GM19468 (cell line): Measurements from ENCODE around the gene ARID3A.
"Not testable (repeated sequence)": the region's sequence is repeated elsewhere in the genome, so short reads cannot be mapped to it uniquely, and the experiment has no call there.

Experiments
- ATAC-seq: cut with Tn5 transposase; IDR thresholded peaks from one replicate; pipeline ENCODE4 v1.9.1; 2021; ENCODE audit warnings: mild to moderate bottlenecking, moderate library complexity, moderate number of reproducible peaks; ENCODE audit not compliant: unreplicated experiment; ENCODE audit errors: extremely low read depth

Gene ARID3A

GRCh38 chr19:925526-926322 is at the start of gene ARID3A:
Gene ARID3A, plus strand, starts transcription at chr19:926035. Its CDS starts 3,494 bp downstream, at chr19:929529.
- no peak for ATAC-seq

GRCh38 chr19:876089-876488 is 49.7 kb upstream of the ARID3A start:
- no peak for ATAC-seq

GRCh38 chr19:876780-877314 is 49.0 kb upstream of the ARID3A start:
- no peak for ATAC-seq

GRCh38 chr19:877992-878660 is 47.7 kb upstream of the ARID3A start:
- ATAC-seq, result not testable (repeated sequence)

GRCh38 chr19:878751-879561 is 46.9 kb upstream of the ARID3A start:
- ATAC-seq, result not testable (repeated sequence)

- ATAC-seq, result no peak
These were observed 46.0 kb upstream of the ARID3A start for GRCh38 chr19:879711-880438.

GRCh38 chr19:881385-882071 is 44.3 kb upstream of the ARID3A start:
- ATAC-seq, result no peak

GRCh38 chr19:882871-883497 is 42.9 kb upstream of the ARID3A start:
- no peak for ATAC-seq

- ATAC-seq, result no peak
These were observed 42.1 kb upstream of the ARID3A start for GRCh38 chr19:883661-884211.

GRCh38 chr19:884420-885211 is 41.2 kb upstream of the ARID3A start:
- ATAC-seq, result no peak

- no peak for ATAC-seq
These were observed 40.2 kb upstream of the ARID3A start for GRCh38 chr19:885536-886224.

GRCh38 chr19:887072-887471 is 38.8 kb upstream of the ARID3A start:
- ATAC-seq, result no peak

GRCh38 chr19:887599-887998 is 38.2 kb upstream of the ARID3A start:
- ATAC-seq, result no peak

GRCh38 chr19:888581-889385 is 37.1 kb upstream of the ARID3A start:
- ATAC-seq, result no peak

- no peak for ATAC-seq
These were observed 36.1 kb upstream of the ARID3A start for GRCh38 chr19:889662-890295.

GRCh38 chr19:890831-891230 is 35.0 kb upstream of the ARID3A start:
- ATAC-seq, result no peak
